Stomach (tissue), 19 donors: ENCODE results near the gene FAM3D. TPM values are rescaled to one million over a fixed set of nuclear protein-coding genes. Genes with fewer than 3 reads are reported as not detected.
"Not testable (repeated sequence)": the region's sequence is repeated elsewhere in the genome, so short reads cannot be mapped to it uniquely, and the experiment has no call there.

Source experiments
- DNase-seq, 2 donors: peaks; one replicate each; pipeline versions ENCODE4 v3.0.0 to v3.0.0-alpha.2; 2013 to 2019
- H3K27ac ChIP-seq, 5 donors: fragments of 200-600 bp in 4 of 5; sonication (generic) in 4 of 5; one replicate each; pipeline ENCODE4 v1.5.1; 2013 to 2019; ENCODE audit warnings: mild to moderate bottlenecking in 1 of 5, moderate library complexity in 1 of 5
- H3K27me3 ChIP-seq, 3 donors: fragments of 200-600 bp; sonication (generic); one replicate each; pipeline ENCODE4 v1.5.1; 2017 to 2019; ENCODE audit warnings: mixed run types in 1 of 3
- H3K36me3 ChIP-seq, 4 donors: fragments of 200-600 bp; sonication (generic); 1 replicate in 3 of 4; 2 replicates in 1 of 4; pipeline ENCODE4 v1.5.1; 2016 to 2019
- H3K4me1 ChIP-seq, 4 donors: fragments of 200-600 bp; sonication (generic); one replicate each; pipeline ENCODE4 v1.5.1; 2016 to 2019
- H3K4me3 ChIP-seq, 4 donors: fragments of 200-600 bp; sonication (generic) in 3 of 4; one replicate each; pipeline ENCODE4 v1.5.1; 2016 to 2019; ENCODE audit warnings: mild to moderate bottlenecking in 1 of 4
- H3K9me3 ChIP-seq, 4 donors: fragments of 200-600 bp; sonication (generic); one replicate each; pipeline ENCODE4 v1.5.1; 2016 to 2019
- CTCF ChIP-seq, 7 experiments: fragments of 450-650 bp in 4 of 7; fragments of 200-600 bp in 3 of 7; sonication (generic) in 3 of 7; IDR thresholded peaks; one replicate each; pipeline ENCODE4 v1.5.1; 2016 to 2019; ENCODE audit warnings: antibody characterized with exemption in 7 of 7, control low read depth in 2 of 7, mild to moderate bottlenecking in 1 of 7
- EP300 ChIP-seq: sonication (generic); formaldehyde crosslinking; IDR thresholded peaks from one replicate; pipeline ENCODE4 v1.6.1; 2017; ENCODE audit warnings: antibody characterized with exemption
- POLR2A ChIP-seq, 4 donors: fragments of 450-650 bp; IDR thresholded peaks; one replicate each; pipeline ENCODE4 v1.6.1; 2016; ENCODE audit warnings: antibody characterized with exemption in 4 of 4, control low read depth in 2 of 4, mild to moderate bottlenecking in 1 of 4, moderate library complexity in 1 of 4
- POLR2AphosphoS5 ChIP-seq, 3 donors: sonication (generic); formaldehyde crosslinking; IDR thresholded peaks; one replicate each; pipeline ENCODE4 v1.6.1; 2016; ENCODE audit warnings: antibody characterized with exemption in 3 of 3
- WGBS, 5 donors: extraction: QIAGEN DNeasy Blood & Tissue Kit in 3 of 5; methylation state at CpG; one replicate each; pipeline versions ENCODE4 v1.1.5 to v1.1.7; 2013 to 2018; 5-methylcytosine and 5-hydroxymethylcytosine counted together
- intact Hi-C: fragments of 100-400 bp; cut with DNase I; formaldehyde crosslinking; loops from one replicate; pipeline ENCODE4 v1.15.1; 2023; ENCODE audit warnings: low total_unique reads
- long read RNA-seq, 10 donors: transcript quantifications; one replicate each; lab custom pipeline, GENCODE V29; 2026
- polyA plus RNA-seq, 3 donors: library from polyadenylated mRNA; stranded (reverse); fragments of 200-250 nt; gene quantifications; one replicate each; pipeline ENCODE4 v1.2.3, GENCODE V29; 2013
- total RNA-seq, 5 donors: library from RNA; depleted of rRNA; stranded (reverse); fragments of >200 nt; gene quantifications; one replicate each; pipeline versions ENCODE4 v1.1.0 to v1.2.3, GENCODE V29; 2014 to 2016
- donor health status: healthy with polysubstance abuse.
- donor health status: Bipolar disorder and iron deficiency.
- donor health status: healthy.

Gene FAM3D
- 100 to 1,000 TPM in 2 of 5 donors, 10 to 100 TPM in 1, 1 to 10 TPM in 2; 7.6 to 581 (median 25.3) TPM for total RNA-seq
- polyA plus RNA-seq = 100 to 1,000 TPM in 1 of 3 donors, 10 to 100 TPM in 2; 11.9 to 200 (median 52.8) TPM
- long read RNA-seq, donor 1 = 0 reads
- long read RNA-seq, donor 2 = 0 reads
- long read RNA-seq, donor 3 = 0 reads
- long read RNA-seq, donor 4, partial matches to known transcripts = 0 of 1 reads
- long read RNA-seq, donor 4, other reads (novel, unspliced or antisense) = 0 of 1 reads
- long read RNA-seq, donor 5 = 0 reads
- long read RNA-seq, donor 6 = 0 reads
- long read RNA-seq, donor 7 = 0 reads
- long read RNA-seq, donor 8 = 0 reads
- long read RNA-seq, donor 9 = 0 reads
- long read RNA-seq, donor 10, partial matches to known transcripts = 0 of 1 reads
- long read RNA-seq, donor 10, other reads (novel, unspliced or antisense) = 0 of 1 reads

GRCh38 chr3:58666683-58667082 lies at the start of gene FAM3D:
Gene FAM3D (minus strand): TSS chr3:58666774. CDS start chr3:58655563, 11,211 bp downstream.
- H3K4me3 ChIP-seq = peak within 1 kb of the TSS in 3 of 4 donors; percentile 10 to 39 (median 20)
- whole genome bisulfite sequencing, 5 donors = 17 to 37% (median 28%) methylated on average over 6 of the region's 6 CpGs
- H3K27me3 ChIP-seq = no peaks in the 10 kb centered on the region
- DNase-seq = peak; percentile 73 to 82
- H3K4me1 ChIP-seq = peaks cover 0 to 44% (median 23%) of the 10 kb centered on the region in 4 donors
- no peaks in the 10 kb centered on the region for H3K36me3 ChIP-seq
- peak in 2 of 3 donors; percentile 88 to 94 for TF ChIP-seq POLR2AphosphoS5 (IDR thresholded peaks at IDR 0.05)
- TF ChIP-seq POLR2A (IDR thresholded peaks at IDR 0.05) = no peak
- no peak for TF ChIP-seq CTCF (IDR thresholded peaks at IDR 0.05)
- TF ChIP-seq EP300 = no peak
- intact Hi-C loops = no loop called here
- H3K9me3 ChIP-seq = no peaks in the 10 kb centered on the region
- H3K27ac ChIP-seq = peak within 1 kb of the TSS; percentile 65 to 90 (median 75)

- no peak for DNase-seq
- no peak overlapping the region for H3K27ac ChIP-seq
Measured at GRCh38 chr3:58713715-58714401, 47.3 kb upstream of the FAM3D start.

GRCh38 chr3:58711871-58712270 lies 45.3 kb upstream of the FAM3D start:
- Histone ChIP-seq H3K9me3 (no peaks in the 10 kb centered on the region), H3K27ac (no peak overlapping the region), H3K27me3 (no peaks in the 10 kb centered on the region), H3K4me3 (no peak overlapping the region), H3K36me3 (no peaks in the 10 kb centered on the region), H3K4me1 (no peaks in the 10 kb centered on the region)
- 85 to 93% (median 86%) methylated on average over 7 to 8 of the region's 8 CpGs for WGBS, 5 donors
- intact Hi-C loops = no loop called here
- TF ChIP-seq POLR2A (IDR thresholded peaks at IDR 0.05) (no peak), POLR2AphosphoS5 (IDR thresholded peaks at IDR 0.05) (no peak), EP300 (no peak), CTCF (IDR thresholded peaks at IDR 0.05) (no peak)
- DNase-seq = no peak

More at GRCh38 chr3:58713715-58714401, 47.3 kb upstream of the FAM3D start:
- 68 to 81% (median 76%) methylated on average over 3 of the region's 3 CpGs for WGBS, 5 donors
- TF ChIP-seq POLR2A (IDR thresholded peaks at IDR 0.05) (no peak), POLR2AphosphoS5 (IDR thresholded peaks at IDR 0.05) (no peak), EP300 (no peak), CTCF (IDR thresholded peaks at IDR 0.05) (no peak)
- H3K9me3 ChIP-seq = no peaks in the 10 kb centered on the region
- no peak overlapping the region for H3K4me3 ChIP-seq
- intact Hi-C loops = no loop called here
- no peaks in the 10 kb centered on the region for H3K4me1 ChIP-seq
- no peaks in the 10 kb centered on the region for H3K27me3 ChIP-seq
- no peaks in the 10 kb centered on the region for H3K36me3 ChIP-seq

- H3K4me3 ChIP-seq, intact Hi-C loops, H3K27ac ChIP-seq, H3K4me1 ChIP-seq, DNase-seq, H3K36me3 ChIP-seq, H3K27me3 ChIP-seq, H3K9me3 ChIP-seq: not testable (repeated sequence)
- WGBS, 5 donors = 81 to 99% (median 96%) methylated on average over 2 to 3 of the region's 3 CpGs
Measured at GRCh38 chr3:58708983-58709382, 42.4 kb upstream of the FAM3D start.
